Measurements from ENCODE around the gene DOP1A. TPM values are rescaled to one million over a fixed set of nuclear protein-coding genes. Genes with fewer than 3 reads are reported as not detected.

Gene DOP1A
- 10 to 100 TPM; 33.2 to 46.9 (median 34.1) TPM for total RNA-seq

GRCh38 chr6:83067448-83068439 lies at the start of gene DOP1A:
TSS of gene DOP1A (plus strand) at chr6:83067671. CDS start at chr6:83096978, 29,307 bp downstream.
- intact Hi-C loops (cut with DNase I) = loop anchor here (2.0 to 10.0 kb wide), 4 partner anchors 51 to 445 kb away; partner anchors contain the start of genes PGM3, PRSS35 and RWDD2A
- DNase-seq (ENCODE audit: extremely low spot score) = peak; percentile 98

GRCh38 chr6:83019741-83020140 lies 47.7 kb upstream of the DOP1A start:
- Histone ChIP-seq H3K36me3 (peaks cover 0 to 59% (median 32%) of the 10 kb centered on the region in 4 donors), H3K4me1 (no peaks in the 10 kb centered on the region), H3K4me3 (no peak overlapping the region), H3K27me3 (no peaks in the 10 kb centered on the region), H3K9me3 (peaks cover 0 to 11% (median 5%) of the 10 kb centered on the region in 4 donors), H3K27ac (replicated peaks in 1 of 4) (no peak overlapping the region)
- intact Hi-C loops (cut with DNase I) = no loop called here
- TF ChIP-seq POLR2A (IDR thresholded peaks at IDR 0.05; ENCODE audit: low read depth) (no peak), POLR2AphosphoS5 (IDR thresholded peaks at IDR 0.05) (no peak), CTCF (IDR thresholded peaks at IDR 0.05) (no peak), EP300 (IDR thresholded peaks at IDR 0.05) (no peak)
- 94% methylated on average over 4 of the region's 4 CpGs for WGBS
- DNase-seq (ENCODE audit: extremely low spot score) = no peak

More at GRCh38 chr6:83067448-83068439, at the start of gene DOP1A:
- H3K9me3 ChIP-seq = no peaks in the 10 kb centered on the region
- H3K4me1 ChIP-seq = peaks cover 37 to 70% (median 56%) of the 10 kb centered on the region in 4 donors
- peak within 1 kb of the TSS; percentile 71 to 94 (median 89) for H3K4me3 ChIP-seq
- no peaks in the 10 kb centered on the region for H3K27me3 ChIP-seq
- TF ChIP-seq EP300 (IDR thresholded peaks at IDR 0.05) (no peak), POLR2A (IDR thresholded peaks at IDR 0.05; ENCODE audit: low read depth) (no peak), POLR2AphosphoS5 (IDR thresholded peaks at IDR 0.05) (peak; percentile 80 to 89), CTCF (IDR thresholded peaks at IDR 0.05) (peak in 2 of 3 experiments; percentile 96 to 98)
- H3K36me3 ChIP-seq = no peaks in the 10 kb centered on the region
- 2% methylated on average over 30 of the region's 78 CpGs for WGBS
- peak within 1 kb of the TSS; percentile 92 to 95 (median 94) for H3K27ac ChIP-seq (replicated peaks in 1 of 4)

- no peak for DNase-seq (ENCODE audit: extremely low spot score)
- Histone ChIP-seq H3K4me3 (no peak overlapping the region), H3K27me3 (no peaks in the 10 kb centered on the region), H3K4me1 (no peaks in the 10 kb centered on the region), H3K36me3 (peaks cover 0 to 12% (median 9%) of the 10 kb centered on the region in 4 donors), H3K9me3 (no peaks in the 10 kb centered on the region), H3K27ac (replicated peaks in 1 of 4) (no peak overlapping the region)
- TF ChIP-seq CTCF (IDR thresholded peaks at IDR 0.05) (no peak), POLR2A (IDR thresholded peaks at IDR 0.05; ENCODE audit: low read depth) (no peak), POLR2AphosphoS5 (IDR thresholded peaks at IDR 0.05) (no peak), EP300 (IDR thresholded peaks at IDR 0.05) (no peak)
- 100% methylated on average over 2 of the region's 6 CpGs for WGBS
- intact Hi-C loops (cut with DNase I) = no loop called here
These were observed 35.8 kb upstream of the DOP1A start for GRCh38 chr6:83031689-83032088.

- no peak for DNase-seq (ENCODE audit: extremely low spot score)
- H3K4me3 ChIP-seq = no peak overlapping the region
- no peaks in the 10 kb centered on the region for H3K36me3 ChIP-seq
- H3K9me3 ChIP-seq = no peaks in the 10 kb centered on the region
- H3K4me1 ChIP-seq = peaks cover 0 to 18% (median 7%) of the 10 kb centered on the region in 4 donors
- no peaks in the 10 kb centered on the region for H3K27me3 ChIP-seq
- TF ChIP-seq POLR2AphosphoS5 (IDR thresholded peaks at IDR 0.05) (no peak), EP300 (IDR thresholded peaks at IDR 0.05) (no peak), CTCF (IDR thresholded peaks at IDR 0.05) (no peak), POLR2A (IDR thresholded peaks at IDR 0.05; ENCODE audit: low read depth) (no peak)
- 93% methylated on average over 2 of the region's 2 CpGs for WGBS
- no peak overlapping the region for H3K27ac ChIP-seq (replicated peaks in 1 of 4)
- intact Hi-C loops (cut with DNase I) = no loop called here
These were observed 29.2 kb upstream of the DOP1A start for GRCh38 chr6:83038246-83038645.
